Kidney glomerular epithelial cell (primary cell): ENCODE data around the gene CEP170.
A peak's percentile ranks its signal among the peaks of the same experiment; 100 is the strongest.
"Not testable (repeated sequence)": the region's sequence is repeated elsewhere in the genome, so short reads cannot be mapped to it uniquely, and the experiment has no call there.

ENCODE experiments used
- DNase-seq: peaks from one replicate; lab custom pipeline; 2025; lab: John Stamatoyannopoulos, UW

Gene CEP170

DNA sequence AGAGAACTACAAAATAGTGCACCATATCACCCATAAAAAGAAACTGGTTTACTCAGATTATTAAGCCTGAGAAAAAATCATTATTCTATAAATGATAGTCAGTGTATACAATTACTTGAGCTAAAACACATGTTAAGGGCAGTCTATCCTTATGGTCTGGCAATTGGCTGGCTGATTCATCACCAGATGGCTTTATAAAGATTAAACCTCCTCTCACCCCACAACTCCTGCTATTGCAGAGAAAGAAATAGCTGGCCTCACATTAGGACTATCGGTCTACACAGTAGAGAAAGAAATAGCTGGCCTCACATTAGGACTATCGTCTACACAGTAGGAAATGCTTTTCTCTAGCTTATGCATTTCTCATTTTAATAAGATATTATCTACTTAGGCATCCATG is 21.2 kb downstream of the CEP170 start:
- no peak for DNase-seq

- no peak for DNase-seq
These were observed 24.2 kb downstream of the CEP170 start for GRCh38 chr1:243230914-243231313.

- DNase-seq, result no peak
These were observed 25.6 kb downstream of the CEP170 start for GRCh38 chr1:243229526-243229925.

- no peak for DNase-seq
These were observed 27.5 kb downstream of the CEP170 start for GRCh38 chr1:243227622-243228021.

GRCh38 chr1:243218059-243218458 is 37.0 kb downstream of the CEP170 start:
- DNase-seq, result no peak

- DNase-seq, result no peak
These were observed 37.7 kb downstream of the CEP170 start for GRCh38 chr1:243217349-243217748.

- no peak for DNase-seq
These were observed 38.3 kb downstream of the CEP170 start for GRCh38 chr1:243216741-243217140.

DNA sequence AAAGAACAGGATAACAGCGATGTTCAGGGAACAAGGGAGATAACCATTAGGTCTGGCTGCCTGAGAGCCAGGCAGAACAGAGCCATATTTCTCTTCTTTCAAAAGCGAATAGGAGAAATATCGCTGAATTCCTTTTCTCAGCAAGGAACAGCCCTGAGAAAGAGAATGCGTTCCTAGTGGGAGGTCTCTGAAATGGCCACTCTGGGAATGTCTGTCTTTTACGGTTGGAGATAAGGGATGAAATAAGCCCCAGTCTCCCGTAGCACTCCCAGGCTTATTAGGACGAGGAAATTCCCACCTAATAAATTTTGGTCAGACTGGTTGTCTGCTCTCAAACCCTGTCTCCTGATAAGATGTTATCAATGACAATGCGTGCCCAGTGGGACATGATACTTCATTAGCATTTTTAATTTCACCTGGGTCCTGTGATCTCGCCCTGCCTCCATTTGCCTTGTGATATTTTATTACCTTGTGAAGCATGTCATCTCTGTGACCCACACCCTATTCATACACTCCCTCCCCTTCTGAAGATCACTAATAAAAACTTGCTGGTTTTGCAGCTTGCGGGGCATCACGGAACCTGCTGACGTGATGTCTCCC is 39.7 kb downstream of the CEP170 start:
- not testable (repeated sequence) for DNase-seq

DNA sequence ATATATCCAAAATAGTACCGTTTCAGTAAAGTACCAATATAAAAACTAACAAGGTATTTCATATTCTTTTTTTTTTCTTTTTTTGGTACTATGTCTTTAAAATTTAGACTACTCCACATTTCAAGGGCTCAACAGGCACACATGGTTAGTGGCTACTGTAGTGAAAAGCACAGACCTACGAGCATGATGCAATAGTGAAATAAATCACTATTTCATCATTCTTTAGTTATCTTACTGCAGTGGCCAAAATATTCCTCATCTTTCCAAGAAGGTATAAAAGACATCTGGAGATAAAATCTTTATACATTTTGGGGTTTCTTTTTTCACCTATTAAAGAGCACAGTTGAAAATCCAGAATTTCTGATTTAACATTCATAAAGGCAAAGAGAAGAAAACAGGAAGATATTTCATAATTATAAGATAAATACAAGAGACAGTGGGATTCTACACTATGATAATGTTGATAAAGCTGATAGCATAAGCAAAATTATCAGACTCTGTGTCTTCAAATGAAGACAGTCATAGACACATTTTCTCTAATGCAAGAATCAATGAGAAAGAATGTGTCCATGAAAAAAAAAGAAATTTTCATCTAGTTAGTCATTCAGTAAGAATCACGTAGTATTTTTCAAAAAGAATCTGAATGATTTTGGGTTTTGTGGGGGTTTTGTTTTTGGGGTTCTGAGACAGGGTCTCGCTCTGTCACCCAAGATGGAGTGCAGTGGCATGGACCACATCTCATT is 41.9 kb downstream of the CEP170 start:
- DNase-seq, result no peak

DNA sequence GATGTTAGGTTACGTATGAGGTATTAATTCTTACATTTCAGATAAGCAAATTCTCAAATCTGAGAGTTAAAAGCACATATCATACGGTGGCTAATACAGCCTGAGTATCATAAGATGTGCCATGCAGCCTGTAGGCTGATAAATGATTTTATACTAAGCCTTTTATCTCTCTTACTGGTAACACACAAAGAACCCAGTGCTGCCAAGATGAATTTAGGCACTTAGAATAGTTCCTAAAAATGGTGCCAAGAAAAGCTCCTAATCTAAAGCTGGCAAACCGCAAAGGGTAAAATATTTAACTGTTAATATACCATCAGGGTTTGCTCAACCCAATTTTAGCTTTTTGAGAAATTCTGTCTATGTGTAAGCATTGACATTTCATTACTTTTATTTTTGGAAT is 43.1 kb downstream of the CEP170 start:
- not testable (repeated sequence) for DNase-seq

GRCh38 chr1:243205026-243205501 is 50.0 kb downstream of the CEP170 start:
- peak; percentile 45 for DNase-seq

- DNase-seq, result not testable (repeated sequence)
These were observed 50.7 kb downstream of the CEP170 start for GRCh38 chr1:243204336-243204735.

DNA sequence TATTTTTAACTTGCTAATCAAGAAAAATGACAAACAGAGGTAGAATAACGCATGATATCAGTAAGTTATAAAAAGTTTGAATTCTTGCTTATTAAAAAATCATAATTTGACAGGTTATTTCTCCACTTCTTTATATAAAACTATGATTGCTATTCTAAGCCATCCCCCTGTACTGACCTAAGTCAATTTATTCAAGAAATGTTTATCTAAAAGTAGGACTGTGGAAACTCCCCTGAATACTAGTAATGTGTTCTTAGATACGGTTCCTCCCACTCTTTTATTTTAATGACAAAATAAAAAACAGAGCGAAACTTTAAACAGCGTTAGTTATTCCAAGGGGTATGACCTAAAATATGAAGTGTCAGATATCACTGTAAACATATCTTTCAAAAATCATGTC is 51.9 kb downstream of the CEP170 start:
- DNase-seq, result not testable (repeated sequence)

DNA sequence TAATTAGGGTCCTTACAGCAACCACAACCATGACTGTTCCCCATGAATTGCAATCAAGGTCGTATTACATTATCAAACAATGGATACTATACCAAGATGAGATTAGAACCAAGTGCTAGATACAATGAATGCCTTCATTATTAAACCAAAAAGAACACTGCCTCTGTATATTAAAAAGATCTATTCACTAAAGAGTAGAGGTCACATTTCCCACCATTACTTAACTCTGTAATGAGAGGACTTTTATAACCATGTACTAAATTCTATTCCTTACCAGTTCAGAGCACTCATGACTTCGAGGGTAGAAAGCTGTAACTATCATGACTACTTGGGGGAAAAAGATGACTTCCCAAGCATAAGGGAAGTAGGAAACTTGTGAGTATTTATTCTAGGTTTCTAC is 53.8 kb downstream of the CEP170 start:
- DNase-seq, result not testable (repeated sequence)

- DNase-seq, result not testable (repeated sequence)
These were observed 57.6 kb downstream of the CEP170 start for GRCh38 chr1:243197524-243197923.

GRCh38 chr1:243193330-243193729 is 61.8 kb downstream of the CEP170 start:
- not testable (repeated sequence) for DNase-seq

GRCh38 chr1:243186201-243186995 is 68.7 kb downstream of the CEP170 start:
- not testable (repeated sequence) for DNase-seq

- not testable (repeated sequence) for DNase-seq
These were observed 70.3 kb downstream of the CEP170 start for GRCh38 chr1:243184787-243185186.

DNA sequence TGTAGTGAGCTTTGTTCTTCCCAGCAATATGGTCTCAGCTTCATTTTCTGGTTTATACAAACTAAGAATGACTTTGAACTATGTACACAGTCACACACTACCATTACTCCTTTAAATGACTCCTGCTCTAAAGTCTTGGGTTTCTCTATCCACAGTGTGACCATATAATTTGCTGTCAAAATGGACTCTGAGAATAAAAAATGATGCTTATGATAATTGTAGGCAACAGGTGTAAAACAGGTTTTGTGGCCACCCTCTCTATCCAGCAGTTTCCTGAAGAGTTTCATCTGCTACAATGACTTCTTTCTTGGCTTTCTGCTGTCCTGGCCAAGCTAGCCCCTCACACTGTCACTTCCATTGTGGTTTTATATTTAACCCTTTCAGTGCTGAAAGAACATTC is 71.4 kb downstream of the CEP170 start:
- DNase-seq, result not testable (repeated sequence)

DNA sequence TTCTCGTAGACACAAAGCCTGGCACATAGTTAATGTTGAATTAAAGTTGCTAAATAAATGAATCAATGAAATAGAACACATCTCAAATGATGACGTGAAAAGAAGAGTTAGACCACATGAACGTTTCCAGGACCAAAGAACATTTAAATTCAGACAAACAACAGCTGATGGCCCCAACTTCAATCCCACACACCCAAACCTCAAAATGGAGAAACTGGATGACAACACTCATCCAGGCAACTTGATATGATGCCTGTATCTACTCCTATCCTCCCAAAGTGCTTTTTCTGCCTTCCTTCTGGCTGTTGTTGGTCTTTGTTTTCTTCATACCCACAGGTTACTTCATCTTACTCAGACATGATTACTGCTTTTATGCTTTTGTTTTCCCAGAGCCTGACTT is 71.9 kb downstream of the CEP170 start:
- DNase-seq, result not testable (repeated sequence)

DNA sequence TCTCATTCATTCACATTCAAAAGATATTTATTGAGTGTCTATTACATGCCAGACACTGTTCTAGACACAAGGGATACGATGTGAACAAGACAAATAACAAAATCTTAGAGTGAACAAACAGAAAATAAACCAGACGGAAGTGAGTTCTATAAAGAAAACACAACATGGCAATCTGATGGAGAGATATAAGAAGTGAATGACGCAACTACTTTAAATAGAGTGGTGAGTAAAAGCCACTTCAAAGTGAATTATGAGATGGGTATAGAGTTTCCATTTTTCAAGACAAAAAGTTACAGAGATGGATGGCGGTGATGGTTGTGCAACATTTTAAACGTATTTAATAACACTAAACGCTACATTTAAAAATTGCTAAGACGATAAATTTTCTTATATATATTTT is 75.4 kb downstream of the CEP170 start:
- DNase-seq, result no peak

GRCh38 chr1:243177792-243178191 is 77.3 kb downstream of the CEP170 start:
- DNase-seq, result not testable (repeated sequence)
